Measurements from ENCODE around the gene CRNN. TPM values are rescaled to one million over a fixed set of nuclear protein-coding genes. Genes with fewer than 3 reads are reported as not detected.

The CRNN gene
- total and polyA plus RNA-seq, 10 of the 15 experiments (the other 5 are each of a cell fraction or from before 2014, with no cell fraction given): not detected

GRCh38 chr1:152459596-152460528, 45.8 kb upstream of the CRNN start:
- peaks cover 10% of the 10 kb centered on the region for H3K4me1 ChIP-seq (ENCODE audit: control insufficient read depth, insufficient read depth, low read length)
- ChIA-PET RAD21 (ENCODE audit: unreplicated experiment) (interaction anchor here (0.8 to 3.0 kb wide), 13 partner anchors 9 to 551 kb away, joined by 4 to 63 read pairs (median 6); partner anchors contain the start of gene HRNR), POLR2A (interaction anchor here (0.7 kb wide), 1 partner anchor 844 kb away, joined by 3 read pairs; no protein-coding TSS in a partner anchor), CTCF (interaction anchor here (0.6 to 3.5 kb wide), 37 partner anchors 9 to 865 kb away, joined by 3 to 145 read pairs (median 6); partner anchors contain the start of genes CRNN, HRNR and SPRR2G), SMC1A (ENCODE audit: uncharacterized antibody, unreplicated experiment) (interaction anchor here (0.7 to 2.7 kb wide), 14 partner anchors 8 to 425 kb away, joined by 3 to 34 read pairs (median 6); no protein-coding TSS in a partner anchor)
- DNase-seq (ENCODE audit: low read depth, low spot score) (peak; percentile 84), ATAC-seq (peak; percentile 96), FAIRE-seq (peak; percentile 89)
- no peaks in the 10 kb centered on the region for H4K20me1 ChIP-seq (ENCODE audit: control insufficient read depth, insufficient read depth)
- H3K9ac ChIP-seq (ENCODE audit: control insufficient read depth, insufficient read depth, low read length): no peak overlapping the region
- no TSS peak for BruUV-seq (replicated peaks)
- peak overlapping the region; percentile 25; the same call in 1 of the 2 replicates for H3K4me3 ChIP-seq
- H2AFZ ChIP-seq (ENCODE audit: control insufficient read depth, low read depth, low read length): peak overlapping the region; percentile 72
- WGBS (ENCODE audit: insufficient coverage, insufficient replicate concordance, low lambda C conversion rate, missing lambda C conversion rate): 3% methylated on average over 8 of the region's 8 CpGs
- no peaks in the 10 kb centered on the region for H3K27me3 ChIP-seq (replicated peaks in 1 of 2; ENCODE audit: control insufficient read depth in 2 of 2, insufficient read depth in 2 of 2, low read length in 1 of 2)
- H3K9me3 ChIP-seq (replicated peaks; ENCODE audit: control insufficient read depth, insufficient read depth, low read length): no peaks in the 10 kb centered on the region
- peak overlapping the region; percentile 51 for H3K27ac ChIP-seq (ENCODE audit: control insufficient read depth, insufficient read depth)
- in situ Hi-C loops (cut with MboI): loop anchor here (5.0 kb wide), 2 partner anchors 273 to 408 kb away; no protein-coding TSS in a partner anchor
- peak overlapping the region; percentile 84 for H3K4me2 ChIP-seq (ENCODE audit: control insufficient read depth, insufficient read depth)
- H3K79me2 ChIP-seq (ENCODE audit: control insufficient read depth, insufficient read depth, low read length): no peaks in the 10 kb centered on the region
- intact Hi-C loops (cut with micrococcal nuclease; ENCODE audit: unreplicated experiment): no loop called here
- no peaks in the 10 kb centered on the region for H3K36me3 ChIP-seq (ENCODE audit: control insufficient read depth in 2 of 2, insufficient read depth in 2 of 2, low read length in 1 of 2)
- TF ChIP-seq TBL1XR1 (IDR thresholded peaks at IDR 0.05; ENCODE audit: low read depth, low read length) (no peak), ESRRA (IDR thresholded peaks at IDR 0.05; ENCODE audit: low read length) (no peak), SMARCA5 (IDR thresholded peaks at IDR 0.05) (no peak), CREM (IDR thresholded peaks at IDR 0.05; ENCODE audit: low read depth) (no peak), YY1 (IDR thresholded peaks at IDR 0.05; ENCODE audit: low read depth, low read length) (peak; percentile 41; the same call in 1 of the 2 replicates), REST (IDR thresholded peaks at IDR 0.05; ENCODE audit: low read depth, low read length) (no peak), EGR1 (IDR thresholded peaks at IDR 0.05; ENCODE audit: borderline replicate concordance in 1 of 2, low read depth in 2 of 2, low read length in 2 of 2) (peak in 1 of 2 experiments; percentile 64; a peak in 1 of 3 replicates), NFYB (IDR thresholded peaks at IDR 0.05; ENCODE audit: insufficient read depth, low read depth, low read length) (no peak), TARDBP (IDR thresholded peaks at IDR 0.05; ENCODE audit: borderline replicate concordance) (no peak), CBX5 (IDR thresholded peaks at IDR 0.05; ENCODE audit: low read depth) (0 out of 2 replicates have a peak, but pooled peaks have one; percentile 19), E2F4 (IDR thresholded peaks at IDR 0.05; ENCODE audit: low read depth, low read length) (no peak), FOS (IDR thresholded peaks at IDR 0.05; ENCODE audit: borderline replicate concordance, extremely low read depth, insufficient read length) (no peak), ZBED1 (IDR thresholded peaks at IDR 0.05; ENCODE audit: borderline replicate concordance) (no peak), NR2F1 (conservative IDR thresholded peaks at IDR 0.05) (no peak), NR2C1 (IDR thresholded peaks at IDR 0.05) (no peak), POLR2AphosphoS5 (IDR thresholded peaks at IDR 0.05; ENCODE audit: low read length) (no peak), GABPA (IDR thresholded peaks at IDR 0.05; ENCODE audit: low read depth) (0 out of 2 replicates have a peak, but pooled peaks have one; percentile 21), SMC3 (IDR thresholded peaks at IDR 0.05; ENCODE audit: borderline replicate concordance, low read length) (no peak), SIX5 (IDR thresholded peaks at IDR 0.05; ENCODE audit: low read depth, low read length, severe bottlenecking) (no peak)

All from GM12878 (cell line).